Measurements from ENCODE around the gene IDNK.
A peak's percentile ranks its signal among the peaks of the same experiment; 100 is the strongest.
"Not testable (repeated sequence)": the region's sequence is repeated elsewhere in the genome, so short reads cannot be mapped to it uniquely, and the experiment has no call there.

The IDNK gene

DNA sequence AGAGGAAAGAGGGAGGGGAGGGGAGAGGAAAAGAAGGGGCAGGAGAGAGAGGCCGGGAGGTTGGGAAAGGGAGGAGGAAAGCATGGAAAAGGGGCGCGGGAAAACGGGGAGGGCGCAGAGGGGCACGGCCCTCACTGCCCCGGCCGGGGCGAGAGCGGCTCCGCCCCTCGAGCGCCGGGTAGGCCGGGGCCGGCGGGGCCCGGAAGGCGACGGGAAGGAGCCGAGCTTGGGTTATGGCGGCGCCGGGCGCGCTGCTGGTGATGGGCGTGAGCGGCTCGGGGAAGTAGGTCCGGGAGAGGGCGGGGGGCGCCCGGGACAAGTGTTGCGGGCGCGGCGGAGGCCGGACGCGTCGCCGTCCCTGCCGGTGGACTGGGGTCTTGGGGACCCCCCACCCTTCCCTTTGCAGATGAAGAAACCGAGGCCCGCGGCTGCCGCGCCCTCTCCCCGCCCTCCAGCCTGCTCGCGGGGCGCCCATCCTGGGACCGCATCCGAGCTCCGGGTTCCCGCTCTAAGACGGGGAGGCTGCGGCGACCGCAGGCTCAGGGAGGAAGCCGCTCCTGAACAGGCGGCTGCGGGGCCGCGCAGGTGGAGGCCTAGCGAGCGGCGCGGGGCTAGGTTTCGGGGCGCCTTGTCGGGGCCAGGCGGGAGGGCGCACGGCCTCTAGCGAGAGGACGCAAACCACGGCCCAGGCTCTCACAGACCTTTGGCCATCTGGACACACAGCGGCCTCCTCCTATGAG is at the start of gene IDNK:
TSS of gene IDNK (plus strand) at position 205 of the 740 bp plus-strand sequence. CDS start at position 234, 29 bp downstream.
- DNase-seq, result peak; percentile 44

DNA sequence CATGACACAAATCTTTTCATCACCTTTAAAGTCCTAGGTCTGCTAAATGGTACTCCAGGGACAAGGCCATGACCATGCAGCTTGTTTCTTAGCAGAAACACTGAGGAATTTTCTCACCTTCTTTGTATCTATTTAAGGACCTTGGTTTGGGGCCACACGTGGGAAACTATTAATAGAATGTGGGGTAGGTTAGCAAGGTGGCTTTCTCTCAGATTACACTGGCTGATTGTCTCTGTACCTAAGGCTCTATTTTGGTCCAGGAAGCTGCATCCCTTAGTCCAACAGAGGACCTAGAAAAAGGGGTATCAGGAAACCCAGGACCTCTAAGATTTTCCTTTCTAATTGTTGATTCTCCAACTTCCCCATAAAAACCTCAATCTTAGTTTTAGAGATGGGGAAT is 48.5 kb upstream of the IDNK start:
- no peak for DNase-seq

DNA sequence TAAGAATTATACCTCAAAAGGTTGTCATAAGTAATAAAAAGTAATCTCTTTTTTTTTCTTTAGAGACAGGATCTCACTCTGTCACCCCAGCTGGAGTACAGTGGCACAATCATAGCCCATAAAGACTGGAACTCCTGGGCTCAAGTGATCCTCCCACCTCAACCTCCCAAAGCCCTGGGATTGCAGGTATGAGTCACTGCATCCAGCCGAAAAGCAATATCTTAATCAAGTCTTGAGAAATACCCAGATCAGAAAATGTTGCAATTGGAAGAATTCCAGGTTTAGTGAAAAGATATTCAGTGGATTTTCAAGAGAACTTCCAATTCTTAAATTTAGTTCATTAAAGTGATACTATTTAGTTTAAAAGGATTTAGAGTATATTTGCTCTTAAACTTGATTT is 40.9 kb upstream of the IDNK start:
- no peak for DNase-seq

DNA sequence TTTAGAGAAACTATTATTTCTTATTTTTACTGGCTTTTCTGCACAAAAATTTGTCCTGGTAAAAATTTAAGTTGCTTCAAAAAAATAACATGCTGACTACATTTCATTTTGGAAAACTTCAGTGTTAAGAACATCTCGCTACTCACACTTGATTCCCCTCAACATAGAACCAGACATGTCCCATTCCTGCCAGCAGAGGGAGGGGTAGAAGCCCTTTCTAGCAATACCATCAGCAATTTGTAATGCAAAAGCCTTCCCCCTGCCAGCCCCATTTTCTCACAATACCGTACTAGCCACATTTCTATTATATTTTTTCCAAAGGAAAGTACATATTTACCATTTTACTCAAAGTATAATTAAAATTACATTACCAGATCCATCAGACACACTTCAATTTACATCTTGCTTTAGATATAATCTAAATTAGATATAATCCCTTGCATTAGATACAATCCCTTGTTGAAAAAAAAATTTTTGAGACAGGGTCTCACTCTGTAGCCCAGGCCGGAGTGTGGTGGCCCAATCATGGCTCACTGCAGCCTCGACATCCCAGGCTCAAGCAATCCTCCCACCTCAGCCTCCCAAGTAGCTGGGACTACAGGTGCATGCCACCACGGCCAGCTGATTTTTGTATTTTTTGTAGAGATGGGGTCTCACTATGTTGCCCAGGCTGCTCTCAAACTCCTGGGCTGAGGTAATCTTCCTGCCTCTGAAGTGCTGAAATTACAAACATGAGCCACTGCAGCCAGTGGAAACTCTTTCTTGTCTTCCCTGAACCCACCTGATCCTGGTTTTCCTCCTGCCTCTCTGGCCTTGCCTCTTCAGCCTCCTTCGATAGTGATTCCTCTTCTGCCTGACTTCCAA is 39.6 kb upstream of the IDNK start:
- no peak for DNase-seq

DNA sequence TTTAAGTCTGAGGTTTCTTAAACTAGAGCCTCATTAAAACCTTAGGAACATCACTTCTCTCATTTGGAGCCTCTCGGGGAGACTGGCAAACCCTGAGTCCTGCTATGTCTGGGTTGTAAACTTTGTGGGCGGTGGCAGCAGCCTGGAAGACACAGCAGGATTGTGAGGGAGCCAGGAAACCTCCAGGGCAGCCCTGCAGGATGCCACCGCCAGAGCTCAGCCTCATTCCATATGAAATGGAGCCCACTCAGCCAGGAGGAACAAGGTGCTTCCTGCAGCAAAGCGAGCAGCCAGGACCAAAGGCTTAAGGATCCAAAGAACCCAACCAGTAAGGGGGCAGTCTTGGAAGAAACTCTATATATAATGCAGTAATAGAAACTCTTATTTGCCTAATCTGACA is 37.9 kb upstream of the IDNK start:
- DNase-seq, result no peak

DNA sequence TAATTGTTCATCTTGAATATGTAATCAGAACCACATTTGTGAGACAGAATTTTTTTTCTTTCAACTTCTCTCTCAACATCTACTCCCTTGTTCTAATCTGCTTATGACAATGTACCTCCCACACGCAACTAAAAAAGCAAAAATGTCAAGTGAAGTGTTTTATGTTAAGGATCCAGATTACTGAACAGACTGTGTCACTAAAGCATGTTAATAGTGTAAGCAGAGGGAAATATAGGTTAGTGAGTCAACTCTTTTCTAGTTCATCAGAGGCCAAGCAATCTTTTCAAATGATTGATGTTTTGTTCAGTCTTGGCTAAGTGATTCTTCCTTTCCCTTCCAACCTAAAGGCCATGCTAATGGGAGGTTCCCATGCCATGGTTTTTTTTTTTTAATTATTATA is 34.7 kb upstream of the IDNK start:
- no peak for DNase-seq

DNA sequence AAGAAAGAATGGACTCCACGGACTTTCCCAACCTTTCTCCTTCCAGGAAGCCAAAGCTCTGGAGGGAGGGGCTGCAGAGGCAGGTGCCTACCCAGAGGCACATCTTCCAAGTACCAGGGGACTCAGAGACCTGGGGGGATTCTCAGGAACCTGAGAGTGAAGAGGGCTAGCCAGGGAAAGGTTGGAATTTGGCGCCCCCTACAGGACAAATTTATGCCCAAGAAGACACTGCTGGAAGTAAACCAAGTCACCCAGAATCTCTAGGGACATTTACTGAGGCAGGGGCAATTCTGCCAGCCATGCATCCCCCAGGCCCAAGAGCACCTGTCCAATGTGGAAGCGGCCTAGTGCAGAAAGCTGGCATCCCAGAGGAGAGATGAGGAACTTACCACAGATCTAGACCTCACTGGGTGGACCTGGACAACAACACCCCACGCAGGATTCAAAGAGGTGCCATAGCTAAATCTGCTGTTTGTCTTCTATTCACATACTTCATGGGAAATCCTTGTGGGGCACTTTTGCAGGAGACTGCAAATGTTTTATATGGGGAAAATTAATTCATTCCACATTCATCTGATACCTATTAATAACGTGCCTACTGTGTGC is 25.9 kb upstream of the IDNK start:
- no peak for DNase-seq

DNA sequence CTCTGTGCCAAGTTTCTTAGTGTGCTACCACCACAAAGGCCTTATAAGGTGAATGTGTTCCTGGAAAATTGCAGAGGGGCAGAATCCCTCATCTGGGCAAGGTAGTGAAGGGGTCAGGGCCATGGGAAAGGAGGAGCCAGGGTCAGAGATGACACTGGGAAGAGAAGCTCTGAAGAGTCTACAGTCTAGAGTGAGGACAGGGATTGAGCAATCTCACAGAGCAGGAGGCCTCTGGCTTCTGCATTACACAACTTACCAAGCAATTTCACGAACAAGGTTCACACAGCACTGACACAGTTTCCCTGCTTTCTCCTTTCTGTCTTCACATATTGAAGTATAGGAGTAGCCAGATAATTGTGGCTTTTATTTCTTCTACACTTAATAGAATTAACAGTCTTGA is 24.5 kb upstream of the IDNK start:
- no peak for DNase-seq

DNA sequence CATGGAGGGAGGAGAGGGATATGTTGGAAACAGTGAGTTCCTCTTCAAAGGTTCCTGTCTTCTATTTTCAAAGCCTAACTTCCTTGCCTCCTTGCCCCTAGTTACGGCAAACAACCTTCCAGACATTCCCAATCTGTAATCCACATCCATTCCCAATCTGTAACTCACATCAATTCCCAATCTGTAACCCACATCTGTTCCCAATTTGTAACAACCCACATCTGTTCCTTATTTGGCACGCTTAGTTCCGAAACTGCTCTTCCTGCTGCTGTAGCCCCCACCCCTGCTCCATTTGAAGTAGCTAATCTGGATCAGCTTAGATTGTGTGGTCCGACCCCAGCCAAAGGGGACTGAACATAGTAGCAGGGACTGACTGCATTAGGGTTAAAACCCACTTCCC is 23.9 kb upstream of the IDNK start:
- no peak for DNase-seq

DNA sequence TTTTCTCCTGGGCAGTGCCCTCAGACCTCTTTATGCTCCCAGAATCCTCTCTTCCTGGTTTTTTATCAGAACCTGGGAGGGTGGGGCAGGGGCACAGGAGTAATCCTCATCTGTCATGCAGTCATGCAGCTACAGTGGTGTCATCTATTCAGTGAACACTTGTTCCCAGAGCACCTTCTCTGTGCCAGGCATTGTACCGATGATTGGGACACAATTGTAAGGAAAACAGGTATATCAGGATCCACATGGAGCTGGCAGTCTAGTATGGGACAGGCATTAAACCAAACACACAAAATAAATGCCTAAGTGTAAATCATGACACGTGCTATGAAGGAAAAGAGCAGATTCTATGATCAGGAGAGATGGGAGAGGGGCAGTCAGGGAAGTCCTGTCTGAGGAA is 21.5 kb upstream of the IDNK start:
- no peak for DNase-seq

DNA sequence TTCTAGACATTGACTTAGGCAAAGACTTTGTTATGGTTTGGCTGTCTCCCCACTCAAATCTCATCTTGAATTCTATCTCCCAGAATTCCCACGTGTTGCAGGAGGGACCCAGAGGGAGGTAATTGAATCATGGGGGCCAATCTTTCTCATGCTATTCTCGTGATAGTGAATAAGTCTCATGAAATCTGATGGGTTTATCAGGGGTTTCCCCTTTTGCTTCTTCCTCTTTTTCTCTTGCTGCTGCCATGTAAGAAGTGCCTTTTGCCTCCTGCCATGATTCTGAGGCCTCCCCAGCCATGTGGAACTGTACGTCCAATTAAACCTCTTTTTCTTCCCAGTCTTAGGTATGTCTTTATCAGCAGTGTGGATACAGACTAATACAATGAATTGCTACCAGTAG is 15.3 kb upstream of the IDNK start:
- DNase-seq, result not testable (repeated sequence)

DNA sequence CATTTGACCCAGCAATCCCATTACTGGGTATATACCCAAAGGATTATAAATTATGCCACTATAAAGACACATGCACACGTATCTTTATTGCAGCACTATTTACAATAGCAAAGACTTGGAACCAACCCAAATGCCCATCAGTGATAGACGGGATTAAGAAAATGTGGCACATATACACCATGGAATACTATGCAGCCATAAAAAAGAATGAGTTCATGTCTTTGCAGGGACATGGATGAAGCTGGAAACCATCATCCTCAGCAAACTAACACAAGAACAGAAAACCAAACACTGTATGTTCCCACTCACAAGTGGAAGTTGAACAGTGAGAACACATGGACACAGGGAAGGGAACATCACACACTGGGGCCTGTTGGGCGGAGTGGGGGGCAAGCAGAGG is 9.6 kb upstream of the IDNK start:
- not testable (repeated sequence) for DNase-seq

DNA sequence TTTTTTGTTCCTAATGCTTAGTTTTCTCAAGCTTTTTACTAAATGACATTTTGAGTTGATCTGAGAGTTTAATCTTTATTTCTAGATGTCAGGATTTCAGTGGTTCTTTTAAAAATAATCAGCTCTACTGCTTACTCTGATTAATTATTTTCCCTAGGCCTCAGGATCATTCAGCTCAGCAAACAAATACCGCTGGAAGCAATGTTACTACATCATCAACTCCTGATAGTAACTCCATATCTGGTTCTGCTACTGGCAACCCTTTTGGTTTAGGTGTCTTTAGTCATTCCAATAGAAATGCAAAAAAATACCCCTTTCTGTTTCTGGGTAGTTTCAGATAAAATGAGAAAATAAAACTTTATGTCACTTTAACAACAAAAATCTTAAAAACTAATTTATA is 5.6 kb upstream of the IDNK start:
- no peak for DNase-seq

DNA sequence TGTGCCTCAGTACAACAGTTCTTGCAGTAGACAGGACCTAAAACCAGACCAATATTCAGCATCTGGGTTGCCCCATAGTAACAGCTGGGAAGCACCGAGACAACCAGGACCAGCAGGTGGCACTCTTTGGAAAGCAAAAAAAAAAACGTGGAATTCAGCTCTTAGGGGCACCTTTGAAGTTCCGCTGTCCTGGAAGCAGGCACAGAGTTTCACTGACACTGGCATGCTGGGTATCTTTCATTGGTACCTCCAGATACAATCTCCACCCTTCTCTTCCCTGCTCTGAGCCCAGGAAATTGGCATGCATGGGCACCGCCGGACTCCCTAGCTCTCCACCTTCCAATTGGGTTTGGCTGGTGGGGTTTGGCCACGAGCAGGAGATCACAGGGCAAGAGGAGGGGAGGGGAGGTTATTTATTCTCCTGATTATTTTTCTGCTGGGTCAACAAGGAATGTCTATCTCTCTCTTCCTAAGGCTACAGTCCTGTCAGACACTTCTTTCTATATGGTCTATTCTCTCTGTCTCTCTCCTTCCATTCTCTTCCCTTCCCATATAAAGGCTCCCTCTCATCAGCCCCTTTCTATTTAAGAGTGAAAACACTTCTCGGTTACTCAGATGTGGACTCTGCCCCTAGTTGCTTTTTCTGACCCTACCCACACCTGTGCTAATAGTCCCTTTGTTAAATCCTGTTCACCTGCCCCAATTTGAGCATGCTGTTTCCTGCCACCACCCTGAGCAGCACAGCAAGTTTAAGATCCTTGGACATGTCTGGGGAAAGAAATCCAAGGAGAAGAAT is 1.9 kb upstream of the IDNK start:
- peak; percentile 22 for DNase-seq

DNA sequence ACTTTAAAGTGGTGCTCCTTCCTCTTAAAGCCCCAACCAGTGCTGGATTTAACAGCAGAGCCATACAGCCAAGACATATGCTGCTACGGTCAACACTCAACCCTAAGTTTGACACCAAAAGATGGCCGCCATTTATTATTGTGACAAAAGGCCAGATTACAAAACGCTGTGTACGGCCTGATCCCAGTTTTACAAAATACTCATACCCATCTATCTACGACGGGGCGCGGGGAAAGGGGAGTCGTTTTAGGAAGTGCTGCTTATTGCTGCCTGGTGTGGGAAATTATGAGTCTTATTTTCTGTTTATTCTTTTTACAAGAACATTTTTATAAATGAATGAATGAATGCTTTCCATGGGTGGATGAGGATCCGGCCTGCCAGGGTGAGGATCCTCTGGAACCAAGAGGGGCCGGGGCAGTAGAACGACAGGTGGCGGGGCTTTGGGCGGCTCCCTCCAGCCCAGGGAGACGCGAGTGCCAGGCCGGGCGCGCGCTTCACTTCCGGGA is 457 bp upstream of the IDNK start:
- DNase-seq, result no peak

DNA sequence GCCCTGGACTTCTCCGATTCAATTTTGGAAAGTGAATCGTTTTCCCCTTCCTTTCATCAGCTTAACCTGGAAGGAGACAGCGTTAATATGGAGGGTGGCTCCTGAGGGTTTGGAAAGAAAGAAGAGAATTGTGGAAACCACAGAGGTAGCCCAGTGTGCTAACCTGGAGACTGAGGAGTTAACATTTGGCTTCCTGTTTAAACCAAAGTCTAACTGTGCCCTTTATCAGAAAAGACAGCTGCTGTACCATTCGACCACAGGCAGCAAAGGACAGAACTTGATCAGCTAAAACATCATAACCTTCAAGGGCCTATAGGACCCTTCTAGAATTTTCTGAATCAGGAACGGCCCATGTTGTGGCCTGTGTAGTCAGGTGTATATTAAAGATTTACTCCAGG is 735 bp downstream of the IDNK start:
- DNase-seq, result no peak

DNA sequence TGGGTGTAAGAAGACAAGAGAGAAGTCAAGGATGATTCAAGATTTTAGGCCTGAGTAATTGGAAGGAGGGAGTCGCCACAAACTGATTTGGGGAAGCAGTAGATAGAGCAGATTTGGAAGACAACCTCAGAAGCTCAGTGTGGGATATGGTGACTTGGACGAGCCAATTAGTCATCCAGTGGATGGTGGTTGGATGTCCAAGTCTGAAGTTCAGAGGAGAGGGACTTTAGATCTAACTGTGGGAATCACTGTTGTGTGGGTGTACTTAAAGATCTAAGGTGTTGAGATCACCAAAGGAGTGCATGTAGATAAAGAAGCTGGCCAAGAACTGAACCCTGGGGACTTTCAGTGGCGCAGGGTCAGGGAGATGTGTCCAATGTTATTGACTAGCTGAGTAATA is 2.2 kb downstream of the IDNK start:
- no peak for DNase-seq

DNA sequence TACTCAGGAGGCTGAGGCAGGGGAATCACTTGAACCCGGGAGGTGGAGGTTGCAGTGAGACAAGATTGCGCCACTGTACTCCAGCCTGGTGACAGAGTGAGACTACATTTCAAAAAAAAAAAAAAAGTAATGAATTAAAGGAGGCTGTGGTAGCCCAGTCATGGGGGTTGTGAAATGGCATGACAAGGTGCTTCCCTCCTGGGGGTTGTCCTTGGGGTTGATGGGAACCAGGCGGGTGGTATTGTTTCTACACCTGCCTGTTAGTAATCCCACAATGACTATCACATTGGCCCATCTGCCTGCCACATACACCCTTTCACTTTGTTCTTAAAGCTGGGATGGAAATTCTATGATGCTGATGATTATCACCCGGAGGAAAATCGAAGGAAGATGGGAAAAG is 5.6 kb downstream of the IDNK start:
- no peak for DNase-seq

DNA sequence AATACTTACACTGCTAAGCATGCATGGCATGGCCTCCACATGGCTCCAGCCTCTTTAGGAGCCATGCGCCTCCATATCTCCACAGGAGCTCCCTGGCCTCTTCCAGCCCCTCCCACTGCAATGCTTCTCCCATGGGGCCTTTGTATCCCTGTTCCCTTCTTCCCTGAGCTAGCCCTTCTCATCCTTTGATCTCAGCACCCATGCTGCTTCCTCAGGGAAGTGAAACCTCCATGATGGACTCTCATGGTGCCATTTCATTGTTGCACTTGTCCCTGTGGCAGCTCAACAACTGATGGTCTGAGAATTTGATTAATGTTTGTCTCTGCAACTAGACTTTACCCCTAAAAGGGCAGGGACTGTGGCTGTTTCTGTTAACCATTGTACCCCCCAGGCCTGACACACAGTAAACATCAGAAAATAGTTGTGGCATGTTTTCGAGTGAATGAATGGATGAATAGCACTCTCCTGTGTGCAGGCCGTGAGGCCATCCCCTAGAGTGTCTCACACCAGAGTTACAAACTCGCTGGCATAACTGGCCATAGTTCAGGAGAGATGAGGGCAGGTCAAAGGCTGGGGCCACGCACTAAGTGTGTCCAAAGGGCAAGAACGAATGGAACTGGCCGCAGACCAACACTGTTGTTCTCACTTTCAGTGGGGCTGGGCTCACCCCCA is 6.6 kb downstream of the IDNK start:
- DNase-seq, result no peak

DNA sequence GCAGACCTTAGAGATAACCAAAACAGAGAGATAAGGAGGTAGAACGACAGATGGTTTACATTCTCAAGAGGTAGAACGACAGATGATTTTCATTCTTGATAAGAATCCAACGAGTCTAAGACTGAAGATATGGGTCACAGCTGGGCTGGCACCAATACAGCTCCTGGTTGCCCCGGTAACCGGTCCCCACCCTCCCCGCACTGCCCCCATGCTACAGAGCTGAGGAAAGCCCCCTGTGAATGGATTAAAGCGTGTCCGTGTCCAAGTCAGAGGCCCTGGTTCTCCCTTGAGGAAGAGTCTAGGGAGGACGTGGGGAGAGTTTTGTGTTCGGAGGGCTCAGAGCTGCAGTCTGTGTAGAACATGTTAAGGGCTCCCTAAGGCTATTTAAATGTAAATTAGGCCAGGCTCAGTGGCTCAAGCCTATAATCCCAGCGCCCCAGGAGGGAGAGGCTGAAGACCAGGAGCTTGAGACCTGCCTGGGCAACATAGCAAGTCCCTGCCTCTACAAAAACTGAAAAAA is 8.1 kb downstream of the IDNK start:
- DNase-seq, result no peak

DNA sequence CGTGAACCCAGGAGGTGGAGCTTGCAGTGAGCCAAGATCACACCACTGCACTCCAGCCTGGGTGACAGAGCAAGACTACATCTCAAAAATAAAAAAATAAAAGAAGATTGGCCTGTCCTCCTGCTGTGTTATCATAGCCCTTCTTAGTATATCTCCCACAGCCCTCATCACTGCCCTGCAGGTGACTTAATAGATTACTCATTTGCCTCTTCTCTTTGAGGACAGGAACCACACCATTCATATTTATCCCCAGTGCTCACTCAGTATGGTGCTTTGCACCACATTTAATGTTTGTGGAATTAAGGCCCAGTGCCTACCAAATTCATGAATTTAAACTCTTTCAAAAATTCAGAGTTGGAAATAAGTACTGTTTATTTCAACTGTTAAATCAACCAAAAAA is 10.3 kb downstream of the IDNK start:
- DNase-seq, result no peak

DNA sequence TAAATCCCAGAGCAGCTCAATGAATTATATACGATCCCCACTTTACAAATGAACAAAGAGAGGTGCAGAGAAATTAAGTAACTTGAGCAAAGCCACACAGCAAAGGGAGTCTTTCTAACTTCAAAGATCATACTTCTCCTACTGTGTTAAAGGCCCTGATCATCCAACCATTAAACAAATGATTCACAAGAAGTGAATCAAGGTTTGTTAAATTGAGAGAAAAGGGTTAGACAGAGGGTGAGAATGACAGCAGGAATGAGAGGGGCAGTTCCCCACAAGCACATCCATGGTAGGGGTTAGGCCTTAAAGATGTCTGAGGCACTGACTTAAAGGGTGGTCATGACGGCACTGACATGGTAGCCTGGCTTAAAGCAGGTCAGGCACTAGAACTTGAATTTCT is 10.7 kb downstream of the IDNK start:
- no peak for DNase-seq

Measured in CD4-positive, alpha-beta T cell treated with Interleukin-15 for 1 hour (primary cell).